D721Med (cell line): Measurements from ENCODE around the gene ZNF521.

Experiments used
- DNase-seq: peaks from one replicate; pipeline ENCODE4 v3.0.0; 2011; ENCODE audit warnings: low spot score; ENCODE audit not compliant: insufficient read length
- FAIRE-seq: peaks from 2 replicates; lab custom pipeline; 2011; peaks lifted over from hg19 to GRCh38; lab: Jason Lieb, UNC
- CTCF ChIP-seq: IDR thresholded peaks from 2 replicates; pipeline ENCODE4 v1.5.1; 2012; ENCODE audit warnings: mild to moderate bottlenecking, control low read depth; ENCODE audit not compliant: insufficient read depth; ENCODE audit errors: missing control alignments

ZNF521 gene

DNA sequence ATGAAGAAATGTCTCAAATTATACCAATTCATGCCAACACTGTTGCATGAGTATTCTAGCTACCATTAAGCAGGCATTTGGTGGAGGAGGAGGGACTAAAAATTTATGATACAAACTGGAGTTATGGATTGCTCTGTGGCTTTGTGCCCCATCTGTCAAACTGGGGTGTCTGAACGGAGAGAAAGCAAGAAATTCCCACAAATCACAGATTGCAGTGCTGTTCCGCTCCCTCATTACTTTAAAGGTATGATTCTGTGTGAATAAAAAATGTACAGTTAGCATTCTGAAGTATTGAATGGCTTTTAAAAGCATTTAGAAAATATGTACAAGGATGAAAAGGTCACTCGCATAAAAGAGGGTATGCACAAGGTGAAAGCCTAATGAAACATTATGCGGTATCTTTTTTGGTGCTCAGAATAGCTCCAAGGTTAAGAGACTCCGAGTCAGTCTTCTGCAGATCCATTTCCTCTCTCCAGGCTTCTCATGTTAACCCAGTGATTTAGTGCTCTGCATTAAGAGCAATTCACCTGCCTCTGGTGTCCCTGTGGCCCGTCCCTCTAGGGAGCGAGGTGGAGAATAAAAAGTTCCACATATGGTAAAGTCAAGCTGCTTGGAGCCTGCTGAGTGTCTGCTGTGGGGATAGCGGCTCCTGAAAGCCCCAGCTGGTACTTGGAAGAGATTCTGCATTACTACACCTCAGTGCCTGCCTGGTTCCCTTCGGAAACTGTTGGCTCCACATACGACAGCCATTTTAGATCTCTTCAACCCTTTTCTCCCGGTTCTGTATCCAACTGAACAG is 184.2 kb downstream of the ZNF521 start:
- no peak for FAIRE-seq

DNA sequence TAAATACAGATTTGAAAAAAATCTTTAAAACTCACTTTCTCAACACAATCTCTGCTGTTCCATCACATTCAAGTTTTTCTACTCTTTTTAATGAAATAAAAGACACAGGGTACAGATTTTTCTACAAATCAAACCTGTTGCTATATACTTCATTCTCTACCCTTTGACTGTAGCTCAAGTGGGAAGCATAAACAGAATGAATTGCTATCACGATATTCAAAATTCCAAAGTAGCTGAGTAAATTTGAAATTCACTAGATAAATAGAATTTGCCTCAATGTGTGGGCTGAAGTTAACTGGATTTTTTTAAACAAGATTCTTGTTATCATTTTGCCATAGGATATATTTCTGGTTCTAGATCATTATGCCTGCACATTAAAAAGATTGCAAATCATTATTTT is 185.9 kb downstream of the ZNF521 start:
- FAIRE-seq (no peak), DNase-seq (no peak)
- TF ChIP-seq CTCF = no peak

More for the DNA sequence above, 184.2 kb downstream of the ZNF521 start:
- DNase-seq = no peak
- TF ChIP-seq CTCF = no peak

DNA sequence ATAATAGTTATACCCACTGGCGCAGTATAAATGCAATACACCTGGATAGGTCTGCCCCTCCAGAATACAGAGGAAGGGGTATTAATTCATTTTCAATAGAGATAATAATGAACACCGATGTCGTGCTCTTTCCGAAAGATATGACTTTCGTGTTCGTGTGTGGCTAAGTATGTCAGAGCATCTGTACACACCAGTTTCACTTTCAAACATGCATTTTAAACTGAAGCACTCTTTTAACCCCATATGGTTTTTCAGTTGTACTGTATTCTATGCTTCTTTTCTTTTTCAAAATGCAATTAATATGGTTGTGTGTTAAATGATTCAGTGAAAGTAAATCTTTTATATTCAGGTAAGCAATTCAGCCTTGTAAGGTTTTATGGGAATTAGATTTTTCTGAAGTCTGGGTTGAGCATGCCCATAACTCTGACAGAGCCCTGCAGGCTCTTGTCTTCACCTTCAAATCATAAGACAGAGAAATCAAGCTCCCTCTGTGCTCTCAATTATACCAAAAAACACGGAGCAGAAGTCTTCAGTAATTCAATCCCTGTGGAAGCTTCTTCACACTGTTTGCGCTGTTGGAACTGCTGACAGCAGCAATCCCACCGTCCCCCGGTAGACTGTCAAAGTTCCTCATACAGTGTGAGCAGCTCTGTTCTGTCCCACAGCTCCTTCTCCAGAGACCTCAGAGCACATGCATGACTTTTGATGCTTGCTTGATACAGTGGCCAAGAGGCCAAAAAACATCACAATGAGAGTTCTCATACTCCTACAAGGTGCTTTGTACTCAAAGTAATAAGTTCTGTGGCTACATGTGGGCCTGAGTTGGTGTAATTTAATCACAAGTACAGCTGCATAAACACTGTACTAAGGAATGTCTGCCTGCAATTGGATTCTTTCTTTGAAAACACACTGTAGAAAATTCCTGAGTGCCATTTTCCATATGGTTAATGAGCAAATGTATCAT is 186.8 kb downstream of the ZNF521 start:
- TF ChIP-seq CTCF = no peak
- FAIRE-seq (no peak), DNase-seq (no peak)

DNA sequence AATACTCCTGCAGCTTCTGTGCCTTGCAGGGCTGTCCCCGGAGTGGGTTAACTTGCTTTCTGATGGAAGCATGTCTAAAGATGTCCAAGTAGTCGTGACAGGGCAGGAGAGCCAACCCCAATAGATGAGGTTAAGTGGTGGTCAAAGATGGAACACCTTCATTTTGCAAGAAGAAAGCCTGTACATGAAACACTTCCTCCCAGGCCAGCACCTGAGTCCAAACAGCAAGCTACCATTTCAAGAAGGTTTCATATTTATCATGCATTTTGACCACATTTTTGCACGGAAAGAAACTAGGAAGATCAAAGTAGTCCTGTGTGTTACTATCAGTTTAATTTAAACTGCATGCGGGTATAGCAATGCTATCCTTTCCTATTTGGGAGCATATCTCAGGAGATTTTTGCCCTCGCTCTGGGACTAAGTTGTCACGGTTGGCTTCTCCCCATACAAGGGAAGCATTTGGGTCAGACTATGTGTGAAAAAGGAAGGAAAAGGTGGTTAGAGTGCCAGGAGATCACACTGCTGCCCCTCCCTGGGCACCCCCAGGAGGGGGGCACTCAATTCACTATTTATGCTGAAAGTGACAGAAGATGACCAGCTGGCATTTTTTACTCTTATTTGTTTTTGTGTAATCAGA is 187.6 kb downstream of the ZNF521 start:
- FAIRE-seq (no peak), DNase-seq (no peak)
- no peak for TF ChIP-seq CTCF

DNA sequence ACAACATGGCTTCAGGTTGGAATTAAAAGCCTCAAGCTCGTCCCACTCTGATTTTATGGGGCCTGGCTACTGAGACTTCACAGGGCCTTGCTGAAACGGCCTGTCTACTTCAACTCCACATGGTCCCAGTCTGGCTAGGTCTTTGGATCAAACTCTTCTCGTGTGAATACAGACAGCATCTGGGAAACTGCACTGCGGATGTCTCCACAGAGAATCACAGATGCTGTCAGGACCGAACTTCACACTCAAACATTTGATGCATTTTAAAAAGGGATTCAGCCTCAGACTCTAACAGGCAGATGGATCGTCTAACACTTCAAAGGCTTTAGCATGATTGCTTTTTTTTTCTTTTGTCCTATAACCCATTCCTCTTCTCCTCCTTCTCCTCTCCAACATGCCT is 198.5 kb downstream of the ZNF521 start:
- TF ChIP-seq CTCF = no peak
- FAIRE-seq (no peak), DNase-seq (no peak)

GRCh38 chr18:25147877-25148488 is 204.0 kb downstream of the ZNF521 start:
- DNase-seq (no peak), FAIRE-seq (no peak)
- no peak for TF ChIP-seq CTCF
